ENCODE measurements around the gene AKR1C2. TPM values are rescaled to one million over a fixed set of nuclear protein-coding genes. Genes with fewer than 3 reads are reported as not detected.
"Not testable (repeated sequence)": the region's sequence is repeated elsewhere in the genome, so short reads cannot be mapped to it uniquely, and the experiment has no call there.

Gene AKR1C2
- total and polyA plus RNA-seq, 9 of the 15 experiments (the other 6 are each of a cell fraction or from before 2014, with no cell fraction given): 13.8 to 74.0 (median 30.5) TPM

- Histone ChIP-seq H3K9me1 (ENCODE audit: control insufficient read depth, insufficient read depth, low read length) (no peaks in the 10 kb centered on the region), H3K27me3 (ENCODE audit: control insufficient read depth in 2 of 2, insufficient read depth in 2 of 2, low read length in 2 of 2) (no peaks in the 10 kb centered on the region), H3K4me3 (no peak overlapping the region), H4K20me1 (replicated peaks; ENCODE audit: control insufficient read depth, insufficient read depth, low read length) (no peaks in the 10 kb centered on the region), H3K27ac (ENCODE audit: extremely low read depth, low read depth, low read length) (no peak overlapping the region), H3K36me3 (ENCODE audit: control insufficient read depth, insufficient read depth, low read length) (no peaks in the 10 kb centered on the region), H3K4me1 (replicated peaks in 1 of 2; ENCODE audit: control insufficient read depth in 2 of 2, insufficient read depth in 2 of 2, low read length in 2 of 2) (peaks cover 0 to 7% of the 10 kb centered on the region in 2 experiments; a peak in 2 of 5 replicates), H3K4me2 (ENCODE audit: insufficient read depth, low read length) (no peak overlapping the region), H2AFZ (ENCODE audit: low read depth, low read length) (no peak overlapping the region), H3K79me2 (ENCODE audit: control insufficient read depth, insufficient read depth, low read length) (no peaks in the 10 kb centered on the region), H3K9ac (ENCODE audit: insufficient read depth in 1 of 2, low read depth in 2 of 2, low read length in 2 of 2) (no peak overlapping the region), H3K9me3 (replicated peaks; ENCODE audit: control insufficient read depth, insufficient read depth, low read depth, low read length) (no peaks in the 10 kb centered on the region)
- CTCF ChIA-PET (ENCODE audit: low intra/inter-chr PET ratio): no interaction called here
- POLR2A ChIA-PET: interaction anchor here (0.6 kb wide), 1 partner anchor 790 kb away, joined by 3 read pairs; the partner anchor contains the start of gene GDI2
- DNase-seq (ENCODE audit: extremely low read depth in 1 of 4, low spot score in 3 of 4) (no peak), FAIRE-seq (no peak), ATAC-seq (no peak)
- 22% methylated on average over 4 of the region's 4 CpGs for WGBS (ENCODE audit: insufficient coverage, low coverage, missing lambda C conversion rate)
- no peak for TF ChIP-seq MAFK (IDR thresholded peaks at IDR 0.05; ENCODE audit: low read length)
- TF ChIP-seq KLF1 (tag; IDR thresholded peaks at IDR 0.05): no peak
- TF ChIP-seq STAT5A (IDR thresholded peaks at IDR 0.05; ENCODE audit: borderline replicate concordance, low read length): no peak
- no peak for TF ChIP-seq BMI1 (IDR thresholded peaks at IDR 0.05; ENCODE audit: low read length)
- no peak for TF ChIP-seq RAD51 (IDR thresholded peaks at IDR 0.05; ENCODE audit: borderline replicate concordance, low read depth)
- no peak for TF ChIP-seq FOXJ3 (CRISPR knock-in tag; IDR thresholded peaks at IDR 0.05)
- no peak for TF ChIP-seq ZNF584 (CRISPR knock-in tag; IDR thresholded peaks at IDR 0.05; ENCODE audit: low read depth)
- no peak for TF ChIP-seq KLF6 (CRISPR knock-in tag; IDR thresholded peaks at IDR 0.05; ENCODE audit: borderline replicate concordance)
- no peak for TF ChIP-seq SOX6 (IDR thresholded peaks at IDR 0.05)
- no TSS peak for BruUV-seq (replicated peaks)
- in situ Hi-C loops (cut with MboI) (loop anchor here (5.0 kb wide), 1 partner anchor 81 kb away; no protein-coding TSS in a partner anchor), intact Hi-C loops (cut with micrococcal nuclease) (no loop called here)
Observed at GRCh38 chr10:5023177-5023805, 19.6 kb upstream of the AKR1C2 start.

- H3K4me2 ChIP-seq (ENCODE audit: insufficient read depth, low read length); ATAC-seq; H2AFZ ChIP-seq (ENCODE audit: low read depth, low read length); FAIRE-seq; DNase-seq (ENCODE audit: extremely low read depth in 1 of 4, low spot score in 3 of 4); BruUV-seq (replicated peaks); CTCF ChIA-PET (ENCODE audit: low intra/inter-chr PET ratio); POLR2A ChIA-PET; H3K9me1 ChIP-seq (ENCODE audit: control insufficient read depth, insufficient read depth, low read length); H3K4me1 ChIP-seq (replicated peaks in 1 of 2; ENCODE audit: control insufficient read depth in 2 of 2, insufficient read depth in 2 of 2, low read length in 2 of 2); H3K27me3 ChIP-seq (ENCODE audit: control insufficient read depth in 2 of 2, insufficient read depth in 2 of 2, low read length in 2 of 2); H3K9me3 ChIP-seq (replicated peaks; ENCODE audit: control insufficient read depth, insufficient read depth, low read depth, low read length); H3K27ac ChIP-seq (ENCODE audit: extremely low read depth, low read depth, low read length); intact Hi-C loops (cut with micrococcal nuclease); H3K79me2 ChIP-seq (ENCODE audit: control insufficient read depth, insufficient read depth, low read length); H3K36me3 ChIP-seq (ENCODE audit: control insufficient read depth, insufficient read depth, low read length); H4K20me1 ChIP-seq (replicated peaks; ENCODE audit: control insufficient read depth, insufficient read depth, low read length); H3K9ac ChIP-seq (ENCODE audit: insufficient read depth in 1 of 2, low read depth in 2 of 2, low read length in 2 of 2); H3K4me3 ChIP-seq: not testable (repeated sequence)
- 52% methylated on average over 7 of the region's 10 CpGs for WGBS (ENCODE audit: insufficient coverage, low coverage, missing lambda C conversion rate)
- in situ Hi-C loops (cut with MboI): loop anchor here (5.0 kb wide), 1 partner anchor 79 kb away; no protein-coding TSS in a partner anchor
Observed at GRCh38 chr10:5021624-5022290, 18.1 kb upstream of the AKR1C2 start.

Measured in K562 (cell line).